ENCODE data around the gene GPR137B.

GRCh38 chr1:236147068-236147467, 4.7 kb downstream of the GPR137B start:
- TF ChIP-seq POLR2A (IDR thresholded peaks at IDR 0.05; ENCODE audit: low read depth, low read length), result no peak
- TF ChIP-seq POLR2AphosphoS5 (IDR thresholded peaks at IDR 0.05; ENCODE audit: low read depth, low read length), result no peak
- no peak for TF ChIP-seq TAF1 (IDR thresholded peaks at IDR 0.05; ENCODE audit: low read depth, low read length)
- no peak for TF ChIP-seq SPI1 (IDR thresholded peaks at IDR 0.05; ENCODE audit: low read depth, low read length)
- TF ChIP-seq POU2F2 (IDR thresholded peaks at IDR 0.05; ENCODE audit: low read depth, low read length), result no peak
- no peak for TF ChIP-seq PAX5 (IDR thresholded peaks at IDR 0.05; ENCODE audit: insufficient read depth, low read length, severe bottlenecking)

All from GM12891 (cell line).